ENCODE data around the gene RTN4RL1.
A peak's percentile ranks its signal among the peaks of the same experiment; 100 is the strongest.

RTN4RL1 gene

GRCh38 chr17:1966274-1967086, 58.7 kb downstream of the RTN4RL1 start:
- CTCF ChIA-PET: interaction anchor here (0.7 to 1.3 kb wide), 2 partner anchors 57 kb away, joined by 3 to 6 read pairs; no protein-coding TSS in a partner anchor
- no peaks in the 10 kb centered on the region; a peak in 1 of 3 replicates for H3K36me3 ChIP-seq (ENCODE audit: control insufficient read depth in 2 of 2, insufficient read depth in 1 of 2, low read length in 2 of 2)
- no peak for TF ChIP-seq ZNF785 (tag by site-specific recombination; IDR thresholded peaks at IDR 0.05)
- TF ChIP-seq ZBTB20 (tag by site-specific recombination; IDR thresholded peaks at IDR 0.05): peak; percentile 25; the same call in 1 of the 2 replicates
- TF ChIP-seq PRDM6 (tag by site-specific recombination; IDR thresholded peaks at IDR 0.05): no peak
- TF ChIP-seq ZNF366 (tag by site-specific recombination; conservative IDR thresholded peaks at IDR 0.05): no peak
- TF ChIP-seq IKZF3 (tag by site-specific recombination; IDR thresholded peaks at IDR 0.05): peak; percentile 47; the same call in 1 of the 2 replicates
- TF ChIP-seq ZNF341 (tag by site-specific recombination; IDR thresholded peaks at IDR 0.05; ENCODE audit: low read depth): peak; percentile 61; the same call in 1 of the 2 replicates
- TF ChIP-seq GLI4 (tag by site-specific recombination; IDR thresholded peaks at IDR 0.05): no peak
- TF ChIP-seq ZNF701 (tag by site-specific recombination; IDR thresholded peaks at IDR 0.05): no peak
- no peak for TF ChIP-seq ZBTB10 (tag by site-specific recombination; IDR thresholded peaks at IDR 0.05)
- TF ChIP-seq ZNF529 (tag by site-specific recombination; IDR thresholded peaks at IDR 0.05; ENCODE audit: insufficient replicate concordance): no peak
- TF ChIP-seq ZBTB7A (tag by site-specific recombination; IDR thresholded peaks at IDR 0.05; ENCODE audit: low read depth): no peak
- H3K9me3 ChIP-seq (ENCODE audit: control insufficient read depth, insufficient read depth, low read depth, low read length): no peaks in the 10 kb centered on the region
- POLR2A ChIA-PET: interaction anchor here (0.6 to 1.9 kb wide), 2 partner anchors 59 to 74 kb away, joined by 3 to 10 read pairs; partner anchors contain the start of gene RTN4RL1
- no peak overlapping the region for H3K4me3 ChIP-seq (ENCODE audit: low read depth, low read length)
- no peaks in the 10 kb centered on the region; the same call in 1 of the 2 replicates for H3K4me1 ChIP-seq (ENCODE audit: control insufficient read depth, insufficient read depth, low read length)
- no peak overlapping the region for H3K27ac ChIP-seq (ENCODE audit: extremely low read depth, low read depth, low read length)

- POLR2A ChIA-PET: interaction anchor here (0.6 to 1.9 kb wide), 2 partner anchors 60 to 74 kb away, joined by 3 to 10 read pairs; partner anchors contain the start of gene RTN4RL1
- no peaks in the 10 kb centered on the region for H3K9me3 ChIP-seq (ENCODE audit: control insufficient read depth, insufficient read depth, low read depth, low read length)
- TF ChIP-seq KLF10 (tag by site-specific recombination; IDR thresholded peaks at IDR 0.05): peak; percentile 37; the same call in 1 of the 2 replicates
- TF ChIP-seq PRDM1 (tag by site-specific recombination; IDR thresholded peaks at IDR 0.05): no peak
- TF ChIP-seq ZBTB6 (tag by site-specific recombination; IDR thresholded peaks at IDR 0.05): peak; percentile 69; the same call in 1 of the 2 replicates
- 0 out of 2 replicates have a peak, but pooled peaks have one; percentile 21 for TF ChIP-seq SP7 (tag by site-specific recombination; IDR thresholded peaks at IDR 0.05)
- TF ChIP-seq ZNF600 (tag by site-specific recombination; IDR thresholded peaks at IDR 0.05): peak; percentile 33; the same call in 1 of the 2 replicates
- TF ChIP-seq ZNF202 (tag by site-specific recombination; IDR thresholded peaks at IDR 0.05; ENCODE audit: borderline replicate concordance): no peak
- TF ChIP-seq PATZ1 (tag by site-specific recombination; IDR thresholded peaks at IDR 0.05): peak; percentile 25
- H3K4me3 ChIP-seq (ENCODE audit: low read depth, low read length): no peak overlapping the region
- peaks cover 2% of the 10 kb centered on the region; the same call in 1 of the 2 replicates for H3K4me1 ChIP-seq (ENCODE audit: control insufficient read depth, insufficient read depth, low read length)
- no peak overlapping the region for H3K27ac ChIP-seq (ENCODE audit: extremely low read depth, low read depth, low read length)
- H3K36me3 ChIP-seq (ENCODE audit: control insufficient read depth in 2 of 2, insufficient read depth in 1 of 2, low read length in 2 of 2): no peaks in the 10 kb centered on the region; a peak in 1 of 3 replicates
- CTCF ChIA-PET: interaction anchor here (0.7 to 1.3 kb wide), 3 partner anchors 9 to 58 kb away, joined by 3 to 6 read pairs (median 3); no protein-coding TSS in a partner anchor
Measured at GRCh38 chr17:1965556-1966273, 59.4 kb downstream of the RTN4RL1 start.

All from HEK293 (cell line).